H1 (cell line): ENCODE data around the gene TEX14. TPM values are rescaled to one million over a fixed set of nuclear protein-coding genes. Genes with fewer than 3 reads are reported as not detected.

ENCODE experiments used
- SIN3A ChIP-seq, 2 experiments: IDR thresholded peaks in 1 of 2; conservative IDR thresholded peaks in 1 of 2; 2 replicates each; pipeline ENCODE4 v1.6.1; 2011 to 2012; ENCODE audit warnings: low read length in 2 of 2, improper control_type of control experiment in 1 of 2, low read depth in 1 of 2, mild to moderate bottlenecking in 1 of 2
- polyA plus RNA-seq, 7 experiments: library from polyadenylated mRNA; depleted of rRNA in 3 of 7; stranded (reverse) in 5 of 7; unstranded in 2 of 7; fragments of >200 nt in 5 of 7; fragments of 200-250 nt in 2 of 7; gene quantifications; 1 replicate in 5 of 7; 2 replicates in 1 of 7; 4 replicates in 1 of 7; pipeline versions ENCODE4 v1.2.1 to v1.2.3, GENCODE V29; 2011 to 2013; ENCODE audit warnings: missing spikeins in 2 of 7, mixed read lengths in 2 of 7
- total RNA-seq: library from RNA; stranded (reverse); fragmentation: NEBNext Ultra II Directional; extraction: Animal tissue kit (Norgen Biotek cat#: 25700); gene quantifications from 2 replicates; pipeline ENCODE4 v1.2.1, GENCODE V29; 2021
- TF ChIP-seq, protein P1 (sequence below): fragments of 300-600 bp; sonication (generic); IDR thresholded peaks from 2 replicates; pipeline ENCODE4 v1.7.1; 2012; ENCODE audit warnings: low read length, moderate library complexity, mild to moderate bottlenecking, inconsistent platforms; ENCODE audit not compliant: insufficient replicate concordance

TEX14 gene
- total and polyA plus RNA-seq, 2 of the 8 experiments (the other 6 are each of a cell fraction or from before 2014, with no cell fraction given) = 0.83 to 2.5 TPM

DNA sequence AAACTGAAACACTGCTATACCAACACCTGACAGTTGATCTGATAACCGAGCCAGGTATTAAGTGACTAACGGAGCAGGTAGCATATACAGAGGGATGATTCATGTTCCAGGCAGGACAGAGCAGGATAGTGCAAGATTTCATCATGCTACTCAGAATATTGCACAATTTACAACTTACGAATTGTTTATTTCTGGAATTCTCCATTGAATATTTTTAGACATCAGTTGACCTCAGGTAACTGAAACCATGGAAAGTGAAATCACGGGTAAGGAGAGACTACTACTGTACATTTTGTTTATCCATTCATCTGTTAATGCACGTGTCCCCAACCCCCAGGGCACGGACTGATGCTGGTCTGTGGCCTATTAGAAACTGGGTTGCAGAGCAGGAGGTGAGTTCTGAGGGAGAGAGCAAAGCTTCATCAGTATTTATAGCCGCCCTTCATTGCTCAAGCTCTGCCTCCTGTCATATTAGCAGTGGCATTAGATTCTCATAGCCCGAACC, 49.3 kb upstream of the TEX14 start (continued):
- TF ChIP-seq, protein P1, sequence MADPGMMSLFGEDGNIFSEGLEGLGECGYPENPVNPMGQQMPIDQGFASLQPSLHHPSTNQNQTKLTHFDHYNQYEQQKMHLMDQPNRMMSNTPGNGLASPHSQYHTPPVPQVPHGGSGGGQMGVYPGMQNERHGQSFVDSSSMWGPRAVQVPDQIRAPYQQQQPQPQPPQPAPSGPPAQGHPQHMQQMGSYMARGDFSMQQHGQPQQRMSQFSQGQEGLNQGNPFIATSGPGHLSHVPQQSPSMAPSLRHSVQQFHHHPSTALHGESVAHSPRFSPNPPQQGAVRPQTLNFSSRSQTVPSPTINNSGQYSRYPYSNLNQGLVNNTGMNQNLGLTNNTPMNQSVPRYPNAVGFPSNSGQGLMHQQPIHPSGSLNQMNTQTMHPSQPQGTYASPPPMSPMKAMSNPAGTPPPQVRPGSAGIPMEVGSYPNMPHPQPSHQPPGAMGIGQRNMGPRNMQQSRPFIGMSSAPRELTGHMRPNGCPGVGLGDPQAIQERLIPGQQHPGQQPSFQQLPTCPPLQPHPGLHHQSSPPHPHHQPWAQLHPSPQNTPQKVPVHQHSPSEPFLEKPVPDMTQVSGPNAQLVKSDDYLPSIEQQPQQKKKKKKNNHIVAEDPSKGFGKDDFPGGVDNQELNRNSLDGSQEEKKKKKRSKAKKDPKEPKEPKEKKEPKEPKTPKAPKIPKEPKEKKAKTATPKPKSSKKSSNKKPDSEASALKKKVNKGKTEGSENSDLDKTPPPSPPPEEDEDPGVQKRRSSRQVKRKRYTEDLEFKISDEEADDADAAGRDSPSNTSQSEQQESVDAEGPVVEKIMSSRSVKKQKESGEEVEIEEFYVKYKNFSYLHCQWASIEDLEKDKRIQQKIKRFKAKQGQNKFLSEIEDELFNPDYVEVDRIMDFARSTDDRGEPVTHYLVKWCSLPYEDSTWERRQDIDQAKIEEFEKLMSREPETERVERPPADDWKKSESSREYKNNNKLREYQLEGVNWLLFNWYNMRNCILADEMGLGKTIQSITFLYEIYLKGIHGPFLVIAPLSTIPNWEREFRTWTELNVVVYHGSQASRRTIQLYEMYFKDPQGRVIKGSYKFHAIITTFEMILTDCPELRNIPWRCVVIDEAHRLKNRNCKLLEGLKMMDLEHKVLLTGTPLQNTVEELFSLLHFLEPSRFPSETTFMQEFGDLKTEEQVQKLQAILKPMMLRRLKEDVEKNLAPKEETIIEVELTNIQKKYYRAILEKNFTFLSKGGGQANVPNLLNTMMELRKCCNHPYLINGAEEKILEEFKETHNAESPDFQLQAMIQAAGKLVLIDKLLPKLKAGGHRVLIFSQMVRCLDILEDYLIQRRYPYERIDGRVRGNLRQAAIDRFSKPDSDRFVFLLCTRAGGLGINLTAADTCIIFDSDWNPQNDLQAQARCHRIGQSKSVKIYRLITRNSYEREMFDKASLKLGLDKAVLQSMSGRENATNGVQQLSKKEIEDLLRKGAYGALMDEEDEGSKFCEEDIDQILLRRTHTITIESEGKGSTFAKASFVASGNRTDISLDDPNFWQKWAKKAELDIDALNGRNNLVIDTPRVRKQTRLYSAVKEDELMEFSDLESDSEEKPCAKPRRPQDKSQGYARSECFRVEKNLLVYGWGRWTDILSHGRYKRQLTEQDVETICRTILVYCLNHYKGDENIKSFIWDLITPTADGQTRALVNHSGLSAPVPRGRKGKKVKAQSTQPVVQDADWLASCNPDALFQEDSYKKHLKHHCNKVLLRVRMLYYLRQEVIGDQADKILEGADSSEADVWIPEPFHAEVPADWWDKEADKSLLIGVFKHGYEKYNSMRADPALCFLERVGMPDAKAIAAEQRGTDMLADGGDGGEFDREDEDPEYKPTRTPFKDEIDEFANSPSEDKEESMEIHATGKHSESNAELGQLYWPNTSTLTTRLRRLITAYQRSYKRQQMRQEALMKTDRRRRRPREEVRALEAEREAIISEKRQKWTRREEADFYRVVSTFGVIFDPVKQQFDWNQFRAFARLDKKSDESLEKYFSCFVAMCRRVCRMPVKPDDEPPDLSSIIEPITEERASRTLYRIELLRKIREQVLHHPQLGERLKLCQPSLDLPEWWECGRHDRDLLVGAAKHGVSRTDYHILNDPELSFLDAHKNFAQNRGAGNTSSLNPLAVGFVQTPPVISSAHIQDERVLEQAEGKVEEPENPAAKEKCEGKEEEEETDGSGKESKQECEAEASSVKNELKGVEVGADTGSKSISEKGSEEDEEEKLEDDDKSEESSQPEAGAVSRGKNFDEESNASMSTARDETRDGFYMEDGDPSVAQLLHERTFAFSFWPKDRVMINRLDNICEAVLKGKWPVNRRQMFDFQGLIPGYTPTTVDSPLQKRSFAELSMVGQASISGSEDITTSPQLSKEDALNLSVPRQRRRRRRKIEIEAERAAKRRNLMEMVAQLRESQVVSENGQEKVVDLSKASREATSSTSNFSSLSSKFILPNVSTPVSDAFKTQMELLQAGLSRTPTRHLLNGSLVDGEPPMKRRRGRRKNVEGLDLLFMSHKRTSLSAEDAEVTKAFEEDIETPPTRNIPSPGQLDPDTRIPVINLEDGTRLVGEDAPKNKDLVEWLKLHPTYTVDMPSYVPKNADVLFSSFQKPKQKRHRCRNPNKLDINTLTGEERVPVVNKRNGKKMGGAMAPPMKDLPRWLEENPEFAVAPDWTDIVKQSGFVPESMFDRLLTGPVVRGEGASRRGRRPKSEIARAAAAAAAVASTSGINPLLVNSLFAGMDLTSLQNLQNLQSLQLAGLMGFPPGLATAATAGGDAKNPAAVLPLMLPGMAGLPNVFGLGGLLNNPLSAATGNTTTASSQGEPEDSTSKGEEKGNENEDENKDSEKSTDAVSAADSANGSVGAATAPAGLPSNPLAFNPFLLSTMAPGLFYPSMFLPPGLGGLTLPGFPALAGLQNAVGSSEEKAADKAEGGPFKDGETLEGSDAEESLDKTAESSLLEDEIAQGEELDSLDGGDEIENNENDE = no peak
- TF ChIP-seq SIN3A (conservative IDR thresholded peaks at IDR 0.05 in 1 of 2, IDR thresholded peaks at IDR 0.05 in 1 of 2; ENCODE audit: low read depth in 1 of 2, low read length in 2 of 2) = no peak
